A673 (cell line): Measurements from ENCODE around the gene SPAG6.

Experiments used
- EZH2 ChIP-seq: fragments of 200-600 bp; sonication (generic); IDR thresholded peaks from 2 replicates; pipeline ENCODE4 v1.6.1; 2017; ENCODE audit warnings: borderline replicate concordance, low read depth, mild to moderate bottlenecking, mixed read lengths, antibody characterized with exemption, low read length; ENCODE audit not compliant: poor library complexity, severe bottlenecking
- TF ChIP-seq, protein P1 (sequence below): fragments of 300-800, 200-600 bp; sonication (generic); conservative IDR thresholded peaks from 2 replicates; pipeline ENCODE4 v1.5.1; 2017; ENCODE audit warnings: low read depth, mild to moderate bottlenecking, antibody characterized with exemption, low read length, moderate library complexity, mixed read lengths

- TF ChIP-seq, protein P1, sequence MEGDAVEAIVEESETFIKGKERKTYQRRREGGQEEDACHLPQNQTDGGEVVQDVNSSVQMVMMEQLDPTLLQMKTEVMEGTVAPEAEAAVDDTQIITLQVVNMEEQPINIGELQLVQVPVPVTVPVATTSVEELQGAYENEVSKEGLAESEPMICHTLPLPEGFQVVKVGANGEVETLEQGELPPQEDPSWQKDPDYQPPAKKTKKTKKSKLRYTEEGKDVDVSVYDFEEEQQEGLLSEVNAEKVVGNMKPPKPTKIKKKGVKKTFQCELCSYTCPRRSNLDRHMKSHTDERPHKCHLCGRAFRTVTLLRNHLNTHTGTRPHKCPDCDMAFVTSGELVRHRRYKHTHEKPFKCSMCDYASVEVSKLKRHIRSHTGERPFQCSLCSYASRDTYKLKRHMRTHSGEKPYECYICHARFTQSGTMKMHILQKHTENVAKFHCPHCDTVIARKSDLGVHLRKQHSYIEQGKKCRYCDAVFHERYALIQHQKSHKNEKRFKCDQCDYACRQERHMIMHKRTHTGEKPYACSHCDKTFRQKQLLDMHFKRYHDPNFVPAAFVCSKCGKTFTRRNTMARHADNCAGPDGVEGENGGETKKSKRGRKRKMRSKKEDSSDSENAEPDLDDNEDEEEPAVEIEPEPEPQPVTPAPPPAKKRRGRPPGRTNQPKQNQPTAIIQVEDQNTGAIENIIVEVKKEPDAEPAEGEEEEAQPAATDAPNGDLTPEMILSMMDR, result no peak
- no peak for TF ChIP-seq EZH2
Measured at GRCh38 chr10:22368981-22369380, 23.7 kb downstream of the SPAG6 start.
